Measurements from ENCODE around the gene TAPT1.

TAPT1 gene

GRCh38 chr4:16122784-16123183, 103.5 kb downstream of the TAPT1 start:
- H3K27me3 ChIP-seq (ENCODE audit: insufficient read depth, low read length), result no peaks in the 10 kb centered on the region
- H3K9ac ChIP-seq (ENCODE audit: low read depth, low read length), result no peak overlapping the region
- H3K4me1 ChIP-seq (ENCODE audit: insufficient read depth, low read length), result no peaks in the 10 kb centered on the region
- H3K36me3 ChIP-seq (ENCODE audit: insufficient read depth, low read depth, low read length), result no peaks in the 10 kb centered on the region
- no peak overlapping the region for H3K27ac ChIP-seq (ENCODE audit: low read length)
- no peaks in the 10 kb centered on the region for H3K9me3 ChIP-seq (ENCODE audit: insufficient read depth, low read depth, low read length)
- no peak overlapping the region for H3K4me3 ChIP-seq (ENCODE audit: low read length)

- Histone ChIP-seq H3K36me3 (ENCODE audit: insufficient read depth, low read depth, low read length) (no peaks in the 10 kb centered on the region), H3K9ac (ENCODE audit: low read depth, low read length) (no peak overlapping the region), H3K27ac (ENCODE audit: low read length) (no peak overlapping the region), H3K4me3 (ENCODE audit: low read length) (no peak overlapping the region), H3K9me3 (ENCODE audit: insufficient read depth, low read depth, low read length) (no peaks in the 10 kb centered on the region), H3K4me1 (ENCODE audit: insufficient read depth, low read length) (no peaks in the 10 kb centered on the region), H3K27me3 (ENCODE audit: insufficient read depth, low read length) (no peaks in the 10 kb centered on the region)
Observed at GRCh38 chr4:16122308-16122711, 104.0 kb downstream of the TAPT1 start.

DNA sequence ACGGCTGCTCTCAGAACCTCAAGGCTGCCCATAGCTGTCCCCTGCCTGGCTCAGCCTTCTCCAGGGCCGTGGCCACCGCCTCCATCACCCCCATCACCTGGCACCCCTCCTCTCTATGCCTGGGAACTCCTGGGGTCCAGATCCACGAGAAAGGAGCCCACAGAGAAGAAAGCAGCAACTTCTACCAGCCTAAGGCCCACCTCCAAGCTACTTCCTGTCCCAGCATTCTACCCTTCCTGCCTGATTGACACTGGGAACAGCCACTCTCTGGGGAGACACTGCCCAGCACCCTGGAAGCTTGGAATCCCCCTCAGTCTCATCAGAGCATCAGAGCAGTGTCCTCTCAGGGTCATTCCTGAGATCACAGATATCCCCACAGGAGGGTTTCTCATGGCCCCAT, 105.6 kb downstream of the TAPT1 start:
- Histone ChIP-seq H3K27ac (ENCODE audit: low read length) (no peak overlapping the region), H3K9me3 (ENCODE audit: insufficient read depth, low read depth, low read length) (no peaks in the 10 kb centered on the region), H3K9ac (ENCODE audit: low read depth, low read length) (no peak overlapping the region), H3K4me1 (ENCODE audit: insufficient read depth, low read length) (no peaks in the 10 kb centered on the region), H3K27me3 (ENCODE audit: insufficient read depth, low read length) (no peaks in the 10 kb centered on the region), H3K36me3 (ENCODE audit: insufficient read depth, low read depth, low read length) (no peaks in the 10 kb centered on the region), H3K4me3 (ENCODE audit: low read length) (no peak overlapping the region)

DNA sequence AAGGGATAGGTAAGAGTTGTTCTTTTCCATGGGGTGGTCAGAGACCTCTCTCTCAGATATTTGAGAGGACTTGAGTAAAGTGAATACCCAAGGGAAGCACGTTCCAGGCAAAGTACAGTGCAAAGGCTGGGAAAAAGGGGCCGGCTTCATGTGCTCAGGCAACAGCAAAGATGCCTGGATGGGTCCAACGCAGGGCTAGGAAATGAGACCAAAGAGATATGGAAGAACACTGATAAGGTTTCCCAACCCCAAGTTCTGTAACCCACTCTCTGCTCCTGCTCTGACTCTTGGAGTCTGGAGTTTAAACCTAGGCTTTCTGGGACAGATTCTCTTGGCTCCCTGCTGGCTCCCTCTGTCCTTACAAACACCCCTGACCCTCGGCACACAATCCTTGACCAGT, 106.3 kb downstream of the TAPT1 start:
- H3K4me3 ChIP-seq (ENCODE audit: low read length), result no peak overlapping the region
- H3K9ac ChIP-seq (ENCODE audit: low read depth, low read length), result no peak overlapping the region
- H3K27me3 ChIP-seq (ENCODE audit: insufficient read depth, low read length), result no peaks in the 10 kb centered on the region
- no peak overlapping the region for H3K27ac ChIP-seq (ENCODE audit: low read length)
- no peaks in the 10 kb centered on the region for H3K4me1 ChIP-seq (ENCODE audit: insufficient read depth, low read length)
- H3K36me3 ChIP-seq (ENCODE audit: insufficient read depth, low read depth, low read length), result no peaks in the 10 kb centered on the region
- H3K9me3 ChIP-seq (ENCODE audit: insufficient read depth, low read depth, low read length), result no peaks in the 10 kb centered on the region

DNA sequence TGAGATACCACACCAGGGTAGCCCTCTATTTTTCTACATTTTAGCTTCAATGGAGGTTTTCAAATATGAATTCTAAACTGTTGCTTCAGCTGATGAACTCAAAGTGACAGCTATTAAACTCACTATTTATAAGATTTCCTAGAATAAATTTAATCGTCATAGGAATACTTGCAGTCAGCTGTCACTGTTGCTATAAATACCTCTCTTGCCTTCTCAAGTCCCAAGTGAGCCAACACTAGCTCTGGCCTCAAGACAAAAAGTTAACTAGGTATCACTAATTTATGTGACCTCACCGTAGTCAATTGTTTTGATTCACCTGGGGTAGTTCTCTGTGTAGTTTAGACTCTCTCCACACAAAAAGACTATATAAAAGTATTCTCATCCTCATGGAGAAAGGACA, 108.2 kb downstream of the TAPT1 start:
- Histone ChIP-seq H3K27me3 (ENCODE audit: insufficient read depth, low read length) (no peaks in the 10 kb centered on the region; the same call in 1 of the 2 replicates), H3K4me3 (ENCODE audit: low read length) (no peak overlapping the region), H3K36me3 (ENCODE audit: insufficient read depth, low read depth, low read length) (no peaks in the 10 kb centered on the region), H3K27ac (ENCODE audit: low read length) (no peak overlapping the region), H3K9me3 (ENCODE audit: insufficient read depth, low read depth, low read length) (no peaks in the 10 kb centered on the region), H3K9ac (ENCODE audit: low read depth, low read length) (no peak overlapping the region), H3K4me1 (ENCODE audit: insufficient read depth, low read length) (no peaks in the 10 kb centered on the region)

- no peaks in the 10 kb centered on the region for H3K9me3 ChIP-seq (ENCODE audit: insufficient read depth, low read depth, low read length)
Observed at GRCh38 chr4:16117164-16117563, 109.1 kb downstream of the TAPT1 start.

GRCh38 chr4:16116493-16116990, 109.7 kb downstream of the TAPT1 start:
- no peaks in the 10 kb centered on the region for H3K36me3 ChIP-seq (ENCODE audit: insufficient read depth, low read depth, low read length)
- H3K27me3 ChIP-seq (ENCODE audit: insufficient read depth, low read length), result no peaks in the 10 kb centered on the region; the same call in 1 of the 2 replicates
- no peak overlapping the region for H3K27ac ChIP-seq (ENCODE audit: low read length)
- no peak overlapping the region for H3K4me3 ChIP-seq (ENCODE audit: low read length)
- no peaks in the 10 kb centered on the region for H3K9me3 ChIP-seq (ENCODE audit: insufficient read depth, low read depth, low read length)
- H3K4me1 ChIP-seq (ENCODE audit: insufficient read depth, low read length), result no peaks in the 10 kb centered on the region
- no peak overlapping the region for H3K9ac ChIP-seq (ENCODE audit: low read depth, low read length)

More at GRCh38 chr4:16117164-16117563, 109.1 kb downstream of the TAPT1 start:
- Histone ChIP-seq H3K27ac (ENCODE audit: low read length) (no peak overlapping the region), H3K9ac (ENCODE audit: low read depth, low read length) (no peak overlapping the region), H3K4me1 (ENCODE audit: insufficient read depth, low read length) (no peaks in the 10 kb centered on the region), H3K4me3 (ENCODE audit: low read length) (no peak overlapping the region), H3K36me3 (ENCODE audit: insufficient read depth, low read depth, low read length) (no peaks in the 10 kb centered on the region), H3K27me3 (ENCODE audit: insufficient read depth, low read length) (no peaks in the 10 kb centered on the region; the same call in 1 of the 2 replicates)

GRCh38 chr4:16116019-16116418, 110.3 kb downstream of the TAPT1 start:
- H3K27ac ChIP-seq (ENCODE audit: low read length), result no peak overlapping the region
- no peaks in the 10 kb centered on the region; the same call in 1 of the 2 replicates for H3K27me3 ChIP-seq (ENCODE audit: insufficient read depth, low read length)
- H3K9me3 ChIP-seq (ENCODE audit: insufficient read depth, low read depth, low read length), result no peaks in the 10 kb centered on the region
- no peaks in the 10 kb centered on the region for H3K4me1 ChIP-seq (ENCODE audit: insufficient read depth, low read length)
- H3K9ac ChIP-seq (ENCODE audit: low read depth, low read length), result no peak overlapping the region
- no peaks in the 10 kb centered on the region for H3K36me3 ChIP-seq (ENCODE audit: insufficient read depth, low read depth, low read length)
- no peak overlapping the region for H3K4me3 ChIP-seq (ENCODE audit: low read length)

GRCh38 chr4:16114546-16114945, 111.7 kb downstream of the TAPT1 start:
- no peaks in the 10 kb centered on the region for H3K4me1 ChIP-seq (ENCODE audit: insufficient read depth, low read length)
- no peaks in the 10 kb centered on the region for H3K9me3 ChIP-seq (ENCODE audit: insufficient read depth, low read depth, low read length)

GRCh38 chr4:16113741-16114140, 112.5 kb downstream of the TAPT1 start:
- Histone ChIP-seq H3K36me3 (ENCODE audit: insufficient read depth, low read depth, low read length) (no peaks in the 10 kb centered on the region), H3K4me1 (ENCODE audit: insufficient read depth, low read length) (no peaks in the 10 kb centered on the region)

More at GRCh38 chr4:16114546-16114945, 111.7 kb downstream of the TAPT1 start:
- Histone ChIP-seq H3K36me3 (ENCODE audit: insufficient read depth, low read depth, low read length) (no peaks in the 10 kb centered on the region), H3K27ac (ENCODE audit: low read length) (no peak overlapping the region), H3K27me3 (ENCODE audit: insufficient read depth, low read length) (no peaks in the 10 kb centered on the region; the same call in 1 of the 2 replicates), H3K9ac (ENCODE audit: low read depth, low read length) (no peak overlapping the region), H3K4me3 (ENCODE audit: low read length) (no peak overlapping the region)

DNA sequence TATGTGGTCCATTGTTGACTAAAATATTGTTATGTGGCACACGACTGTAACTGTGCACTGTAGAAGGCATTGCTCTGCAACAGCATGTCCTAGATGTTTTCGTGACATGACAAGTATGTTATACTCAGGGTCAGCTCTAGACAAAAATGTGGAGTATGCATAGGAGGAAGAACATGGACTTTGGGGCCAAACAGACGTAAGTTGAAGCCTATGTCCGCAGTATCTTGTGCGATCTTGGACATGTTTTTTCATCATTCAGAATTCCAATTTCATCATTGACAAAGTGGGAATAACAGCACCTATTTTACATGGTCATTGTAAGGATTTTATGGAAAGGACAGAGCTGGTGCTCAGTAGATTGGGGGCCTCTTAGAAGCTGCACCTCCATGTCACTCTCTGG, 114.7 kb downstream of the TAPT1 start:
- Histone ChIP-seq H3K27me3 (ENCODE audit: insufficient read depth, low read length) (no peaks in the 10 kb centered on the region; the same call in 1 of the 2 replicates), H3K4me3 (ENCODE audit: low read length) (no peak overlapping the region), H3K36me3 (ENCODE audit: insufficient read depth, low read depth, low read length) (no peaks in the 10 kb centered on the region), H3K4me1 (ENCODE audit: insufficient read depth, low read length) (no peaks in the 10 kb centered on the region), H3K27ac (ENCODE audit: low read length) (no peak overlapping the region), H3K9me3 (ENCODE audit: insufficient read depth, low read depth, low read length) (no peaks in the 10 kb centered on the region), H3K9ac (ENCODE audit: low read depth, low read length) (no peak overlapping the region)

More at GRCh38 chr4:16113741-16114140, 112.5 kb downstream of the TAPT1 start:
- Histone ChIP-seq H3K9ac (ENCODE audit: low read depth, low read length) (no peak overlapping the region), H3K27me3 (ENCODE audit: insufficient read depth, low read length) (no peaks in the 10 kb centered on the region; the same call in 1 of the 2 replicates), H3K27ac (ENCODE audit: low read length) (no peak overlapping the region), H3K4me3 (ENCODE audit: low read length) (no peak overlapping the region), H3K9me3 (ENCODE audit: insufficient read depth, low read depth, low read length) (no peaks in the 10 kb centered on the region)

DNA sequence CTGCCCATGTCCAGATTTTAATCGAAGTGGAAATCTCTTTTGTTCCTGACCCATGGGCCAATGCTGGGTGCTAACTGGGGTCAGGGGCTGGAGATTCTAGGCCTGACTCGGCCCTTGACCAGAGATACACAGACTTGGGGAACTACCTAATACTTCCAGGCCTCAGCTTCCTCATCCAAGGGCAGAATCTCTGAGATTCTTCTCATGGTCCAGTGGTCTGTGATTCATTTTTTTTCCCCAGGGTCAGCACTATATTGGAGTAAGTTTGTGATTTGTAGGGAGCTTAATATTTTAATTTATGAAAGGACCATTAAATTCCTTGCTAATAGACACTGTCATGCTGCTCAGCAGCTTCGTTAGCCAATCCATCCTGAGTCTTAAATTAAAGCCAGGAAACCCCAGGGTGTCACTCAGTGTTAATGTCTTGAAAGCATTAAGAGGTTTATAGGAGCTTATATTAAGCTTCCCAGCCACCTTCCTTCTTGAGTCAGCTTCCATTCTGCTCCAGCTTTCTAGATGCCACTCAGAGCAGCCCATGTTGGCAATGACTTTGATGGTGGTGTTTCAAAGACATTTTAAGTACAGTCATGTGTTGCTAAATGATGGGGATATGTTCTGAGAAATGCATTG, 115.5 kb downstream of the TAPT1 start:
- H3K27me3 ChIP-seq (ENCODE audit: insufficient read depth, low read length), result no peaks in the 10 kb centered on the region; the same call in 1 of the 2 replicates
- no peaks in the 10 kb centered on the region for H3K4me1 ChIP-seq (ENCODE audit: insufficient read depth, low read length)
- no peak overlapping the region for H3K27ac ChIP-seq (ENCODE audit: low read length)
- H3K36me3 ChIP-seq (ENCODE audit: insufficient read depth, low read depth, low read length), result no peaks in the 10 kb centered on the region
- no peak overlapping the region for H3K4me3 ChIP-seq (ENCODE audit: low read length)
- H3K9me3 ChIP-seq (ENCODE audit: insufficient read depth, low read depth, low read length), result no peaks in the 10 kb centered on the region
- no peak overlapping the region for H3K9ac ChIP-seq (ENCODE audit: low read depth, low read length)
